ENCODE results near the gene STX11. TPM values are rescaled to one million over a fixed set of nuclear protein-coding genes. Genes with fewer than 3 reads are reported as not detected.
"Not testable (repeated sequence)": the region's sequence is repeated elsewhere in the genome, so short reads cannot be mapped to it uniquely, and the experiment has no call there.

The STX11 gene
- total RNA-seq, 4 donors from 2014 or later: 9.3 to 15.4 (median 11.2) TPM

- no peak for DNase-seq
- Histone ChIP-seq H3K27me3 (no peaks in the 10 kb centered on the region), H3K9me3 (no peaks in the 10 kb centered on the region), H3K4me1 (peaks cover 0 to 6% (median 0%) of the 10 kb centered on the region in 3 donors), H3K36me3 (no peaks in the 10 kb centered on the region), H3K27ac (no peak overlapping the region), H3K4me3 (no peak overlapping the region)
- 54 to 68% methylated on average over 2 of the region's 2 CpGs for WGBS, 2 donors
- TF ChIP-seq CTCF (IDR thresholded peaks at IDR 0.05) (no peak), POLR2A (IDR thresholded peaks at IDR 0.05) (no peak)
- intact Hi-C loops (cut with DNase I): no loop called here
Observed at GRCh38 chr6:144123421-144123820, 26.9 kb upstream of the STX11 start.

DNA sequence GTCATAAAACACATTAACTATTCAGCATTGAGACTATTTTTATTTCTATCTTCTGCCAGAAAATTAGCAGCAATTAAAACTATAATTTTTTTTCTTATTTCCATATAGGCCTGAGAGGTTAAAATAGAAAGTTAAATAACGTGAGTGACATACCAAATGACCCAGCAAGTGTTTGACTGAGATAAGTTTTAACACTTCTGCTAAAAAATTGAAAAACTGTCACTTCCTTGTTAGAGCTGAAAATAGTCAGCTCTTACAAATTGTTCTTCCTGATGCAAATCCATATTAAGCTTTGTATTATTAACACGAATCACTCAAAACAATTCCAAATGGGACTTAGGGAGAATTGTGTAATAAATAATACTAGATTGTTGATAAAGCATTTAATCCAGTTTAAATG is 26.5 kb upstream of the STX11 start:
- Histone ChIP-seq H3K27ac (no peak overlapping the region), H3K4me3 (no peak overlapping the region), H3K27me3 (no peaks in the 10 kb centered on the region), H3K36me3 (no peaks in the 10 kb centered on the region), H3K4me1 (peaks cover 0 to 6% (median 0%) of the 10 kb centered on the region in 3 donors), H3K9me3 (no peaks in the 10 kb centered on the region)
- TF ChIP-seq CTCF (IDR thresholded peaks at IDR 0.05) (no peak), POLR2A (IDR thresholded peaks at IDR 0.05) (no peak)
- WGBS, 2 donors: 37 to 52% methylated on average over 2 of the region's 2 CpGs
- intact Hi-C loops (cut with DNase I): no loop called here
- no peak for DNase-seq

DNA sequence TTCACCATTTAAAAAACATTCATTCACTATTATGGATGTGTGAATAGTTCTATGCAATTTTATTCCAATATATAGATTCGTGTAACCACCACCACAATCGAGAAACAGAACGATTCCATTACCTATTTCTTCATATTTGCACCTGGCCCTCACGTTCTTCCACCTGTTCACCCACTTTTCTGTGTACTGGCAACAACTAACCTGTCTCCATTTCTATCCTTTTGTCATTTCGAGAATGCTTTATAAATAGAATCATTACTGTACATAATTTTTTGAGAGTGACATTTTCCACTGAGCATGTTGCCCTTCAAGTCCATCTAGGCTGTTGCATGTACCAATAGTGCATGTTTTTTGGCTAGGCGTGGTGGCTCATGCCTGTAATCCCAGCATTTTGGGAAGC is 23.2 kb upstream of the STX11 start:
- 78 to 84% methylated on average over 5 to 6 of the region's 6 CpGs for WGBS, 2 donors
- intact Hi-C loops (cut with DNase I): no loop called here

DNA sequence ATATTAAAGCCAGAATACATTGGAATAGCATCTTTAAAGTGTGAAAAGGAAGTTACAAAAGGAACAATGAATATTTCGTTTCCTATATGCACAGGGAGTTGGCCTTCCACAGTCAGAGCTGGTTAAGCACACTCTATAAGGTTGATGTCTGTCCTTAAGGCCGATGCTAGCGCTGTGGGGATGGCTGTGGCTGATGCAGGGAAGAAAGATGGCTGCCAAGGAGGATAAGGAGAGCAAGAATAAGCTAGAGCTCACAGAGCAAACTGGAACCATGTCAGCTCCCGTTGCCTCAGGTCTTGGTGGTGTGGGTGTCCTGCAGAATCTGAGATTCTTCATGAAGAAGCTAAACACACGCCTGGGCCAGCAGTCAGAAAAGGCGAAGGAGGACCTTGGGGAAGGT is 20.8 kb upstream of the STX11 start:
- no peaks in the 10 kb centered on the region for H3K36me3 ChIP-seq
- no peak overlapping the region for H3K4me3 ChIP-seq
- H3K27ac ChIP-seq: no peak overlapping the region
- H3K9me3 ChIP-seq: no peaks in the 10 kb centered on the region
- DNase-seq: no peak
- H3K4me1 ChIP-seq: no peaks in the 10 kb centered on the region
- H3K27me3 ChIP-seq: no peaks in the 10 kb centered on the region
- intact Hi-C loops (cut with DNase I): no loop called here
- TF ChIP-seq POLR2A (IDR thresholded peaks at IDR 0.05): no peak
- no peak for TF ChIP-seq CTCF (IDR thresholded peaks at IDR 0.05)
- 83 to 95% methylated on average over 6 of the region's 6 CpGs for whole genome bisulfite sequencing, 2 donors

More for the DNA sequence above, 23.2 kb upstream of the STX11 start:
- DNase-seq: no peak
- Histone ChIP-seq H3K4me3 (no peak overlapping the region), H3K27me3 (no peaks in the 10 kb centered on the region), H3K4me1 (peaks cover 0 to 6% (median 0%) of the 10 kb centered on the region in 3 donors), H3K36me3 (no peaks in the 10 kb centered on the region), H3K9me3 (no peaks in the 10 kb centered on the region), H3K27ac (no peak overlapping the region)
- TF ChIP-seq POLR2A (IDR thresholded peaks at IDR 0.05) (no peak), CTCF (IDR thresholded peaks at IDR 0.05) (no peak)

GRCh38 chr6:144131248-144131709 is 19.0 kb upstream of the STX11 start:
- no peaks in the 10 kb centered on the region for H3K4me1 ChIP-seq
- H3K36me3 ChIP-seq: no peaks in the 10 kb centered on the region
- WGBS, 2 donors: 39 to 60% methylated on average over 1 of the region's 1 CpG
- H3K27ac ChIP-seq: no peak overlapping the region
- H3K9me3 ChIP-seq: no peaks in the 10 kb centered on the region
- DNase-seq: no peak
- no peak for TF ChIP-seq POLR2A (IDR thresholded peaks at IDR 0.05)
- intact Hi-C loops (cut with DNase I): no loop called here
- H3K4me3 ChIP-seq: no peak overlapping the region
- H3K27me3 ChIP-seq: no peaks in the 10 kb centered on the region

DNA sequence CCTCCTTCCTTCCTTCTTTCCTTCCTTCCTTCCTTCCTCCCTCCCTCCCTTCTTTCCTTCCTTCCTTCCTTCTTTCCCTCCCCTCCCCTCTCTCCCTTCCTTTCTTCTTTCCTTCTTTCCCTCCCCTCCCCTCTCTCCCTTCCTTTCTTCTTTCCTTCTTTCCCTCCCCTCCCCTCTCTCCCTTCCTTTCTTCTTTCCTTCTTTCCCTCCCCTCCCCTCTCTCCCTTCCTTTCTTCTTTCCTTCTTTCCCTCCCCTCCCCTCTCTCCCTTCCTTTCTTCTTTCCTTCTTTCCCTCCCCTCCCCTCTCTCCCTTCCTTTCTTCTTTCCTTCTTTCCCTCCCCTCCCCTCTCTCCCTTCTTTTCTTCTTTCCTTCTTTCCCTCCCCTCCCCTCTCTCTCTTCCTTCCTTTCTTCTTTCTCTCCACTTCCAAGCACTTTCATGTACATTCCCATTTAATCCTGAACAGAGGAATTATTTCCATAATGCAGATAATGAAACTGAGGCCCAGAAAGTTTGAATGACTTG is 18.1 kb upstream of the STX11 start:
- intact Hi-C loops (cut with DNase I); H3K4me3 ChIP-seq; DNase-seq; H3K4me1 ChIP-seq; H3K27me3 ChIP-seq; H3K27ac ChIP-seq; H3K9me3 ChIP-seq; H3K36me3 ChIP-seq: not testable (repeated sequence)
